ENCODE results near the gene SF3B3.

SF3B3 gene

GRCh38 chr16:70512456-70512855 lies 11.2 kb upstream of the SF3B3 start:
- H3K27ac ChIP-seq = no peak overlapping the region
- TF ChIP-seq CTCF (conservative IDR thresholded peaks at IDR 0.05) = no peak

- no peak for TF ChIP-seq CTCF (conservative IDR thresholded peaks at IDR 0.05)
Observed at GRCh38 chr16:70520612-70521297, 2.9 kb upstream of the SF3B3 start.

GRCh38 chr16:70522216-70523075 lies 1.2 kb upstream of the SF3B3 start:
- TF ChIP-seq CTCF (conservative IDR thresholded peaks at IDR 0.05) = no peak

More at GRCh38 chr16:70520612-70521297, 2.9 kb upstream of the SF3B3 start:
- H3K27ac ChIP-seq = no peak overlapping the region

GRCh38 chr16:70523076-70523742 lies 407 bp upstream of the SF3B3 start, which contains the start of gene COG4:
Gene COG4, minus strand, starts transcription at chr16:70523554. Its CDS starts 11 bp downstream, at chr16:70523543.
- H3K27ac ChIP-seq = peak within 1 kb of the TSS; percentile 80
- no peak for TF ChIP-seq CTCF (conservative IDR thresholded peaks at IDR 0.05)

More at GRCh38 chr16:70522216-70523075, 1.2 kb upstream of the SF3B3 start:
- peak overlapping the region; percentile 80 for H3K27ac ChIP-seq

GRCh38 chr16:70524399-70524825 lies 796 bp downstream of the SF3B3 start:
- H3K27ac ChIP-seq = peak overlapping the region; percentile 80

- H3K27ac ChIP-seq = no peak overlapping the region
- TF ChIP-seq CTCF (conservative IDR thresholded peaks at IDR 0.05) = no peak
Observed at GRCh38 chr16:70526403-70526802, 2.8 kb downstream of the SF3B3 start.

GRCh38 chr16:70527315-70527996 lies 3.8 kb downstream of the SF3B3 start:
- no peak for TF ChIP-seq CTCF (conservative IDR thresholded peaks at IDR 0.05)
- no peak overlapping the region for H3K27ac ChIP-seq

Data from VCaP (cell line).